Mesothelial cell of epicardium (in vitro differentiated cells): ENCODE data around the gene STPG1. TPM values are rescaled to one million over a fixed set of nuclear protein-coding genes. Genes with fewer than 3 reads are reported as not detected.

ENCODE experiments used
- DNase-seq, 2 experiments: peaks; one replicate each; pipeline ENCODE4 v3.0.0; 2021; ENCODE audit warnings: low spot score in 2 of 2; ENCODE audit not compliant: unreplicated experiment in 2 of 2
- H3K27ac Mint-ChIP-seq: 2 replicates; pipeline ENCODE4 v1.8.0; 2021; ENCODE audit warnings: mixed read lengths
- H3K27me3 Mint-ChIP-seq: 2 replicates; pipeline ENCODE4 v1.8.0; 2021; ENCODE audit warnings: low read depth, mixed read lengths
- H3K36me3 Mint-ChIP-seq: 2 replicates; pipeline ENCODE4 v1.8.0; 2021; ENCODE audit warnings: mixed read lengths
- H3K4me1 Mint-ChIP-seq: 2 replicates; pipeline ENCODE4 v1.8.0; 2021; ENCODE audit warnings: mixed read lengths
- H3K4me3 Mint-ChIP-seq: 2 replicates; pipeline ENCODE4 v1.8.0; 2021; ENCODE audit warnings: mild to moderate bottlenecking, moderate library complexity, mixed read lengths
- H3K9me3 Mint-ChIP-seq: 2 replicates; pipeline ENCODE4 v1.8.0; 2021; ENCODE audit warnings: mixed read lengths
- total RNA-seq: library from RNA; stranded (reverse); gene quantifications from 3 replicates; pipeline ENCODE4 v1.2.1, GENCODE V29; 2021
- TF ChIP-seq, protein P1 (sequence below): fragments of 200-600 bp; sonication (generic); IDR thresholded peaks from one replicate; pipeline ENCODE4 v1.5.0; 2021; ENCODE audit warnings: antibody characterized with exemption; ENCODE audit not compliant: unreplicated experiment

STPG1 gene
- total RNA-seq, 1 donor from 2014 or later = 8.8 TPM

DNA sequence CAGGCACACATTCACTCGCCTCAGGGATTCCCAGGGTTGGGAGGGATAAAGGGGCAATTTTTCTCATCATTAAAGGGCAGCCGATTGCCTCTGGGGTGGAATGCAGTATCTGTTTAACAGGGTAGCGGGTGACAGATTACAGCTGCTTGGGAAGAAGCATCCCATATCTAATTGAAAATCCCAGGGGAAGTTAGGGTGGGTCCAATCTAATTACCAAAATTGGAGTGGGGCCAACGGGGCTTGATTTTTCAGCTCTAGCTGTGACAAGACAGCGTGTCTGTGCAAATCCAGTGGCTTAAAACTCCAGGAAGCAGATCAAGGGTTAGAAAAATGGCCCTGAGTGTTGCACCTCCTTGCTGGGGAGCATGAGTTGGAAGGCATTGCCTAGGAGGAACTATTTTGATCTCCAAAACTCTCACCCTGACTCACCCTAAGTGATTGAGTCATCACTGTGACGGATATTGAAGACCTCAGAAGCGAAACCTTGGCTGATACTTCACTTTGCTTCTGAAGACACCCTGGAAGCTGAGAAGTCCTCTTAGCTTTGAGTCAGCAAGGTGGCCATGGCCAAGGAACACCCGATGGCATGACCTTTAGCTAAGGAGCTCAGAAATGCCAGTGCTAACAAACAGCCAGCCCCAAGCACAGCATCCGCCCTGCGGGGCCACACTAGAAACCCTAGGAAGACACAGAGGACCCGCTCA is 48.5 kb downstream of the STPG1 start:
- no peak for DNase-seq
- Mint-ChIP-seq H3K27me3 (peaks cover 6% of the 10 kb centered on the region), H3K9me3 (no peaks in the 10 kb centered on the region), H3K27ac (peak overlapping the region; percentile 69), H3K4me3 (no peak overlapping the region), H3K4me1 (peaks cover 32% of the 10 kb centered on the region), H3K36me3 (peaks cover 6% of the 10 kb centered on the region)
- TF ChIP-seq, protein P1, sequence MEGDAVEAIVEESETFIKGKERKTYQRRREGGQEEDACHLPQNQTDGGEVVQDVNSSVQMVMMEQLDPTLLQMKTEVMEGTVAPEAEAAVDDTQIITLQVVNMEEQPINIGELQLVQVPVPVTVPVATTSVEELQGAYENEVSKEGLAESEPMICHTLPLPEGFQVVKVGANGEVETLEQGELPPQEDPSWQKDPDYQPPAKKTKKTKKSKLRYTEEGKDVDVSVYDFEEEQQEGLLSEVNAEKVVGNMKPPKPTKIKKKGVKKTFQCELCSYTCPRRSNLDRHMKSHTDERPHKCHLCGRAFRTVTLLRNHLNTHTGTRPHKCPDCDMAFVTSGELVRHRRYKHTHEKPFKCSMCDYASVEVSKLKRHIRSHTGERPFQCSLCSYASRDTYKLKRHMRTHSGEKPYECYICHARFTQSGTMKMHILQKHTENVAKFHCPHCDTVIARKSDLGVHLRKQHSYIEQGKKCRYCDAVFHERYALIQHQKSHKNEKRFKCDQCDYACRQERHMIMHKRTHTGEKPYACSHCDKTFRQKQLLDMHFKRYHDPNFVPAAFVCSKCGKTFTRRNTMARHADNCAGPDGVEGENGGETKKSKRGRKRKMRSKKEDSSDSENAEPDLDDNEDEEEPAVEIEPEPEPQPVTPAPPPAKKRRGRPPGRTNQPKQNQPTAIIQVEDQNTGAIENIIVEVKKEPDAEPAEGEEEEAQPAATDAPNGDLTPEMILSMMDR = no peak

DNA sequence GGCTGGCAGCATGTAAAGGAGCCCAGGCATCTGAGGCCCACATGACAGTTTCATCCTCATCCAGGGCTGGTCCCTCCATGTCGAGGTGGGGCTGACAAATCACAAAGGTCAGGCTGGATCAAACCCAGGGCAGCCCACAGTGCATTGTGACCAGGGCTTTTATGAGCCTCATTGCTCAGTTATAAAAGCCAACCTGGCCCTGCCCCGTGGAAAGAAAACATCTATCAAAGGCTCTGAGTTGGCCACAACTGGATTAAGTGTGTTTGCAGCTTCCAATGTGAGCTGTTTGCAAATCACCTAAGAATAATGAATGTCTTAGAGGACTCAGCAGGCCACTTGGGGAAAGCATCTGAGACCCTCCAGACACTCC is 49.0 kb downstream of the STPG1 start:
- H3K4me1 Mint-ChIP-seq = peaks cover 32% of the 10 kb centered on the region
- TF ChIP-seq, protein P1 = no peak
- DNase-seq = no peak
- H3K36me3 Mint-ChIP-seq = peaks cover 6% of the 10 kb centered on the region
- H3K27me3 Mint-ChIP-seq = peaks cover 6% of the 10 kb centered on the region
- no peaks in the 10 kb centered on the region for H3K9me3 Mint-ChIP-seq
- peak overlapping the region; percentile 69 for H3K27ac Mint-ChIP-seq
- H3K4me3 Mint-ChIP-seq = no peak overlapping the region

DNA sequence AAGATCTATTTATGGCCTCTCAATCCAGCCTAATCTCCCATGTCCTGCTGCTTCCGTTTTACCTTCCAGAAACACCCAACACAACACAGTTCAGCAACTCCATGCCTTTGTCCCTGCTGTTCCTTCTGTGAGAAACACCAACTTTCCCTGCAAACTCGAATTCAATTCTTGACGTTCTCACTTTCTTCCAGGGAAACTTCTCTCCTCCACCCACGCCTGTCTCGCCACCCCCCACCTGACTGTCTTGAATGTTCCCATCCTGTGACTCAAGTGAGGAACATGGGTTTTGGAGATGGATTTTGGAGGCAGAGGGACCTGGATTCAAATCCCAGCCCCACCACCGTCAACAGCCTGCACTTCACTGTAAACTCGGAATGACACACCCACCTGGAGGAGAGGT is 49.6 kb downstream of the STPG1 start:
- Mint-ChIP-seq H3K27me3 (peaks cover 6% of the 10 kb centered on the region), H3K4me3 (no peak overlapping the region), H3K4me1 (peaks cover 32% of the 10 kb centered on the region), H3K27ac (no peak overlapping the region), H3K9me3 (no peaks in the 10 kb centered on the region), H3K36me3 (peaks cover 11% of the 10 kb centered on the region)
- DNase-seq = no peak
- TF ChIP-seq, protein P1 = no peak

DNA sequence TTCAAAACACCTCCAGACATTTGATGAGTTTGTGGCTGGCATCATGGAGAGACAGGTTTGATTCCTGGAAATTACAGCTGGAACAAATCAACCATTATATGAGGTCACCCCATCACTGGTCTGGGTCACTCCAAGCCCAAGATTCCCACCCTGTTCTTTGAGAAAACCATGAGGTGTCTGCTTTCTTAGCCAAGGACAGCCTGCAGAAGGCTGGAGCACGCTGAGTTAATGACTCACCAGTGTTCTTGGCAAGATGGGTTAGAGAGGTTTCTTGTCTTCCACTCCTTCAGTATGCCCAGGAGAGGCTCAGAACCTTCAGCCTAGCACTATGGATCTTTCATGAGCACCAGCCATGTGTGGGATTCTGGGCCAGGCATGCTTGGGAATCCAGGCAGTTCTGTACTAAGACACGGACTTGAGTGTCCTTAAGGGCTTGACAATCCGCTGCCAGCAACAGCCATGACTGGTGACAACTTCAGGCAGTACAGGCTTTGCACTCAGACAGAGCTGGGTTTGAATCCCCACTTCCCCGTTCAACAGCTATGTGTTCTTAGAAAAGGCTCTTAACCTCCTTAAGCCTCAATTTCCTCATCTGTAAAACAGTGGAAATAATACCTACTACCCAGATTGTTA is 50.5 kb downstream of the STPG1 start:
- H3K27ac Mint-ChIP-seq = no peak overlapping the region
- DNase-seq = no peak

DNA sequence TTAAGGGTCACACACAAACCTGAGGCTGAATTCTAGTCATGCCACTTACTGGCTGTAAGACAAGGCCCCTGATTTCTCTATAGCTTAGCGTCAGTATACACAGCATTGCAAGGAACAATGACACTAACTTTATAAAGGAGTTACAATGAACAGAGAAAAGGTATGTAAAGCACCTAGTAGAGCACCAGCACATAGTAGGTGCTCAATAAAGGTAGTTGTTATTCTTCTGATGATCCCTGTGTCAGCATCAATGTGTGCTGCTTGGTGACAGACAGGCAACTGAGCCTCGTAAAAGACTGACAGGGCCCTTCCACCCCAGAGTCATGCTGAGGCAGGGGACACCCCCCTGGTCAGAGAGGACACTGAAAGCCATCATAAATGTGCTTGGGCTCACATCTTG is 51.2 kb downstream of the STPG1 start:
- H3K27ac Mint-ChIP-seq = no peak overlapping the region
- H3K36me3 Mint-ChIP-seq = peaks cover 13% of the 10 kb centered on the region
- DNase-seq = no peak
- no peaks in the 10 kb centered on the region for H3K9me3 Mint-ChIP-seq
- H3K4me1 Mint-ChIP-seq = peaks cover 32% of the 10 kb centered on the region
- no peak overlapping the region for H3K4me3 Mint-ChIP-seq
- H3K27me3 Mint-ChIP-seq = peaks cover 7% of the 10 kb centered on the region
- TF ChIP-seq, protein P1 = no peak

More for the DNA sequence above, 50.5 kb downstream of the STPG1 start:
- H3K4me3 Mint-ChIP-seq = no peak overlapping the region
- H3K9me3 Mint-ChIP-seq = no peaks in the 10 kb centered on the region
- peaks cover 6% of the 10 kb centered on the region for H3K27me3 Mint-ChIP-seq
- H3K36me3 Mint-ChIP-seq = peaks cover 11% of the 10 kb centered on the region
- H3K4me1 Mint-ChIP-seq = peaks cover 32% of the 10 kb centered on the region
- TF ChIP-seq, protein P1 = no peak
